HL-60 (cell line): Measurements from ENCODE around the gene TMEM132A.

Experiments used
- DNase-seq, 2 experiments: peaks; one replicate each; pipeline ENCODE4 v3.0.0-alpha.2; 2010 to 2020; ENCODE audit warnings: low read depth in 1 of 2, low spot score in 1 of 2
- H3K27ac ChIP-seq: fragments of 250-450 bp; sonication (Bioruptor Pico); replicated peaks from 2 replicates; pipeline ENCODE4 v1.5.1; 2020; ENCODE audit warnings: mild to moderate bottlenecking, moderate library complexity
- H3K27me3 ChIP-seq: fragments of 250-450 bp; sonication (Bioruptor Pico); 2 replicates; pipeline ENCODE4 v1.5.1; 2021; ENCODE audit warnings: mild to moderate bottlenecking, moderate library complexity; ENCODE audit not compliant: insufficient read depth, poor library complexity, severe bottlenecking
- H3K4me3 ChIP-seq: replicated peaks from 2 replicates; pipeline ENCODE4 v1.5.1; 2011; ENCODE audit warnings: mild to moderate bottlenecking, control low read depth, low read length; ENCODE audit not compliant: insufficient read depth
- CTCF ChIP-seq: IDR thresholded peaks from one replicate; pipeline ENCODE4 v1.5.1; 2011; ENCODE audit warnings: low read length, control low read depth, inconsistent platforms; ENCODE audit not compliant: insufficient read depth
- GABPA ChIP-seq: IDR thresholded peaks from 2 replicates; pipeline ENCODE4 v1.6.1; 2012; ENCODE audit warnings: low read depth
- POLR2AphosphoS5 ChIP-seq: IDR thresholded peaks from 2 replicates; pipeline ENCODE4 v1.6.1; 2012; ENCODE audit warnings: low read depth
- REST ChIP-seq: IDR thresholded peaks from 2 replicates; pipeline ENCODE4 v1.6.1; 2012; ENCODE audit warnings: low read depth; ENCODE audit not compliant: insufficient replicate concordance
- SPI1 ChIP-seq: IDR thresholded peaks from 2 replicates; pipeline ENCODE4 v1.6.1; 2012; ENCODE audit warnings: low read depth, mild to moderate bottlenecking, borderline replicate concordance

The TMEM132A gene

GRCh38 chr11:60939855-60940254, 15.6 kb downstream of the TMEM132A start:
- Histone ChIP-seq H3K4me3 (no peak overlapping the region), H3K27me3 (no peaks in the 10 kb centered on the region), H3K27ac (no peak overlapping the region)
- DNase-seq = no peak
- TF ChIP-seq CTCF (no peak), REST (no peak), SPI1 (no peak), POLR2AphosphoS5 (no peak), GABPA (no peak)

GRCh38 chr11:60941371-60942119, 17.3 kb downstream of the TMEM132A start:
- TF ChIP-seq GABPA (no peak), CTCF (no peak), POLR2AphosphoS5 (no peak), REST (no peak), SPI1 (no peak)
- Histone ChIP-seq H3K4me3 (no peak overlapping the region), H3K27me3 (peaks cover 3% of the 10 kb centered on the region), H3K27ac (no peak overlapping the region)
- DNase-seq = no peak

GRCh38 chr11:60942219-60942618, 18.0 kb downstream of the TMEM132A start:
- DNase-seq = no peak
- TF ChIP-seq REST (no peak), GABPA (no peak), POLR2AphosphoS5 (no peak), CTCF (no peak), SPI1 (no peak)
- no peak overlapping the region for H3K27ac ChIP-seq
- no peak overlapping the region for H3K4me3 ChIP-seq
- H3K27me3 ChIP-seq = peaks cover 3% of the 10 kb centered on the region
